IPS-15b (cell line): ENCODE results near the gene RBBP9.

Source experiments
- H3K27me3 ChIP-seq: one replicate; pipeline ENCODE4 v1.6.1; 2013; ENCODE audit warnings: low read length; ENCODE audit not compliant: control insufficient read depth, insufficient read depth
- H3K36me3 ChIP-seq: one replicate; pipeline ENCODE4 v1.6.1; 2013; ENCODE audit warnings: low read length; ENCODE audit not compliant: control insufficient read depth, insufficient read depth
- H3K4me1 ChIP-seq: one replicate; pipeline ENCODE4 v1.6.1; 2013; ENCODE audit warnings: mild to moderate bottlenecking, low read length; ENCODE audit not compliant: control insufficient read depth, insufficient read depth
- H3K4me3 ChIP-seq: one replicate; pipeline ENCODE4 v1.5.1; 2013; ENCODE audit warnings: low read depth, low read length
- H3K9ac ChIP-seq: one replicate; pipeline ENCODE4 v1.6.1; 2013; ENCODE audit warnings: low read depth, mild to moderate bottlenecking, low read length
- H3K9me3 ChIP-seq: one replicate; pipeline ENCODE4 v1.6.1; 2013; ENCODE audit warnings: mild to moderate bottlenecking, low read length; ENCODE audit not compliant: control insufficient read depth, insufficient read depth

The RBBP9 gene

DNA sequence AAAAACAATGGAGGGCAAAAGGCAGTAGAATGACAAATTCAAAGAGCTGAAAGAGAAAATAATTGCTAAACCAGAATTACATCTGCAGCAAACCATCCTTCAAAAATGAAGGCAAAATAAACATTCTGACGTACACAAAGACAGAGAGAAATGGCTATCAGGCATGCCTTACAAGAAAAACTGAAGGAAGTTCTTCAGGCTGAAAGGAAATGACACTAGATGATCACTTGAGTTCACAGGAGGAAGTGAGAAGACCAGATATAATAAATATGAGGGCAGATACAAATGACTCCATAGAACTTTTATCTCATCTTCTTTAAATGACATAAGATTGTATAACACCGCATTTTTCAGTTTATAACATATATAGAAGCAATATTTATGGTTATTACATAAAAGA lies 60.2 kb downstream of the RBBP9 start:
- H3K4me1 ChIP-seq = no peaks in the 10 kb centered on the region
- no peaks in the 10 kb centered on the region for H3K27me3 ChIP-seq
- no peaks in the 10 kb centered on the region for H3K36me3 ChIP-seq
- H3K9ac ChIP-seq = no peak overlapping the region
- no peak overlapping the region for H3K4me3 ChIP-seq
- no peaks in the 10 kb centered on the region for H3K9me3 ChIP-seq
